ENCODE data around the gene FBXL22. TPM values are rescaled to one million over a fixed set of nuclear protein-coding genes. Genes with fewer than 3 reads are reported as not detected.
A peak's percentile ranks its signal among the peaks of the same experiment; 100 is the strongest.
"Not testable (repeated sequence)": the region's sequence is repeated elsewhere in the genome, so short reads cannot be mapped to it uniquely, and the experiment has no call there.

Gene FBXL22
- total and polyA plus RNA-seq, 4 donors, result 0.83 to 3.0 (median 1.8) TPM

- Histone ChIP-seq H3K4me3 (ENCODE audit: low read depth, low read length) (no peak overlapping the region), H3K9me3 (ENCODE audit: control insufficient read depth, insufficient read depth, low read length) (no peaks in the 10 kb centered on the region), H3K27ac (ENCODE audit: low read depth, low read length) (no peak overlapping the region), H3K36me3 (ENCODE audit: control insufficient read depth, insufficient read depth, low read length) (peaks cover 41% of the 10 kb centered on the region), H3K4me1 (ENCODE audit: control insufficient read depth, insufficient read depth, low read length) (peaks cover 27% of the 10 kb centered on the region), H3K27me3 (ENCODE audit: control insufficient read depth, insufficient read depth, low read length) (no peaks in the 10 kb centered on the region)
- DNase-seq (ENCODE audit: low read depth in 4 of 6, low spot score in 6 of 6), result no peak
- no CpG with 5 or more reads among the region's 6 CpGs for WGBS (ENCODE audit: insufficient coverage)
Observed at GRCh38 chr15:63609448-63609847, 12.3 kb downstream of the FBXL22 start.

GRCh38 chr15:63610209-63610841 lies 13.1 kb downstream of the FBXL22 start:
- peak in 4 of 6 donors; percentile 64 to 94 (median 81) for DNase-seq (ENCODE audit: low read depth in 4 of 6, low spot score in 6 of 6)
- 0% methylated on average over 1 of the region's 6 CpGs for WGBS (ENCODE audit: insufficient coverage)
- Histone ChIP-seq H3K36me3 (ENCODE audit: control insufficient read depth, insufficient read depth, low read length) (peaks cover 47% of the 10 kb centered on the region), H3K4me3 (ENCODE audit: low read depth, low read length) (peak overlapping the region; percentile 3), H3K9me3 (ENCODE audit: control insufficient read depth, insufficient read depth, low read length) (no peaks in the 10 kb centered on the region), H3K27ac (ENCODE audit: low read depth, low read length) (peak overlapping the region; percentile 90), H3K27me3 (ENCODE audit: control insufficient read depth, insufficient read depth, low read length) (no peaks in the 10 kb centered on the region), H3K4me1 (ENCODE audit: control insufficient read depth, insufficient read depth, low read length) (peaks cover 27% of the 10 kb centered on the region)

GRCh38 chr15:63611177-63611576 lies 14.0 kb downstream of the FBXL22 start:
- DNase-seq (ENCODE audit: low read depth in 4 of 6, low spot score in 6 of 6), result peak in 1 of 6 donors; percentile 37
- WGBS (ENCODE audit: insufficient coverage), result 34% methylated on average over 3 of the region's 3 CpGs
- Histone ChIP-seq H3K27me3 (ENCODE audit: control insufficient read depth, insufficient read depth, low read length) (no peaks in the 10 kb centered on the region), H3K4me3 (ENCODE audit: low read depth, low read length) (no peak overlapping the region), H3K36me3 (ENCODE audit: control insufficient read depth, insufficient read depth, low read length) (peaks cover 41% of the 10 kb centered on the region), H3K4me1 (ENCODE audit: control insufficient read depth, insufficient read depth, low read length) (peaks cover 23% of the 10 kb centered on the region), H3K27ac (ENCODE audit: low read depth, low read length) (peak overlapping the region; percentile 90), H3K9me3 (ENCODE audit: control insufficient read depth, insufficient read depth, low read length) (no peaks in the 10 kb centered on the region)

GRCh38 chr15:63612300-63612699 lies 15.1 kb downstream of the FBXL22 start:
- no peak overlapping the region for H3K4me3 ChIP-seq (ENCODE audit: low read depth, low read length)
- 77% methylated on average over 11 of the region's 15 CpGs for WGBS (ENCODE audit: insufficient coverage)
- H3K27ac ChIP-seq (ENCODE audit: low read depth, low read length), result no peak overlapping the region
- DNase-seq (ENCODE audit: low read depth in 4 of 6, low spot score in 6 of 6), result no peak
- H3K9me3 ChIP-seq (ENCODE audit: control insufficient read depth, insufficient read depth, low read length), result no peaks in the 10 kb centered on the region
- peaks cover 23% of the 10 kb centered on the region for H3K4me1 ChIP-seq (ENCODE audit: control insufficient read depth, insufficient read depth, low read length)
- H3K36me3 ChIP-seq (ENCODE audit: control insufficient read depth, insufficient read depth, low read length), result peaks cover 36% of the 10 kb centered on the region
- no peaks in the 10 kb centered on the region for H3K27me3 ChIP-seq (ENCODE audit: control insufficient read depth, insufficient read depth, low read length)

- WGBS (ENCODE audit: insufficient coverage), result no CpG with 5 or more reads among the region's 3 CpGs
- Histone ChIP-seq H3K4me3 (ENCODE audit: low read depth, low read length) (no peak overlapping the region), H3K9me3 (ENCODE audit: control insufficient read depth, insufficient read depth, low read length) (no peaks in the 10 kb centered on the region), H3K27me3 (ENCODE audit: control insufficient read depth, insufficient read depth, low read length) (no peaks in the 10 kb centered on the region), H3K4me1 (ENCODE audit: control insufficient read depth, insufficient read depth, low read length) (peaks cover 10% of the 10 kb centered on the region), H3K36me3 (ENCODE audit: control insufficient read depth, insufficient read depth, low read length) (peaks cover 19% of the 10 kb centered on the region), H3K27ac (ENCODE audit: low read depth, low read length) (no peak overlapping the region)
- DNase-seq (ENCODE audit: low read depth in 4 of 6, low spot score in 6 of 6), result no peak
Observed at GRCh38 chr15:63615935-63616334, 18.7 kb downstream of the FBXL22 start.

GRCh38 chr15:63617147-63617546 lies 20.0 kb downstream of the FBXL22 start:
- no CpG with 5 or more reads among the region's 4 CpGs for WGBS (ENCODE audit: insufficient coverage)
- H3K27ac ChIP-seq (ENCODE audit: low read depth, low read length); DNase-seq (ENCODE audit: low read depth in 4 of 6, low spot score in 6 of 6); H3K4me1 ChIP-seq (ENCODE audit: control insufficient read depth, insufficient read depth, low read length); H3K9me3 ChIP-seq (ENCODE audit: control insufficient read depth, insufficient read depth, low read length); H3K27me3 ChIP-seq (ENCODE audit: control insufficient read depth, insufficient read depth, low read length); H3K4me3 ChIP-seq (ENCODE audit: low read depth, low read length): not testable (repeated sequence)
- H3K36me3 ChIP-seq (ENCODE audit: control insufficient read depth, insufficient read depth, low read length), result peaks cover 16% of the 10 kb centered on the region

GRCh38 chr15:63617627-63618026 lies 20.4 kb downstream of the FBXL22 start:
- not testable (repeated sequence) for H3K4me3 ChIP-seq (ENCODE audit: low read depth, low read length); H3K9me3 ChIP-seq (ENCODE audit: control insufficient read depth, insufficient read depth, low read length); H3K27me3 ChIP-seq (ENCODE audit: control insufficient read depth, insufficient read depth, low read length); H3K27ac ChIP-seq (ENCODE audit: low read depth, low read length); H3K4me1 ChIP-seq (ENCODE audit: control insufficient read depth, insufficient read depth, low read length); DNase-seq (ENCODE audit: low read depth in 4 of 6, low spot score in 6 of 6)
- peaks cover 16% of the 10 kb centered on the region for H3K36me3 ChIP-seq (ENCODE audit: control insufficient read depth, insufficient read depth, low read length)
- no CpG with 5 or more reads among the region's 3 CpGs for WGBS (ENCODE audit: insufficient coverage)

GRCh38 chr15:63620760-63621159 lies 23.6 kb downstream of the FBXL22 start:
- DNase-seq (ENCODE audit: low read depth in 4 of 6, low spot score in 6 of 6); H3K27ac ChIP-seq (ENCODE audit: low read depth, low read length); H3K4me3 ChIP-seq (ENCODE audit: low read depth, low read length); H3K4me1 ChIP-seq (ENCODE audit: control insufficient read depth, insufficient read depth, low read length); H3K27me3 ChIP-seq (ENCODE audit: control insufficient read depth, insufficient read depth, low read length); H3K9me3 ChIP-seq (ENCODE audit: control insufficient read depth, insufficient read depth, low read length): not testable (repeated sequence)
- no CpG with 5 or more reads among the region's 2 CpGs for WGBS (ENCODE audit: insufficient coverage)
- H3K36me3 ChIP-seq (ENCODE audit: control insufficient read depth, insufficient read depth, low read length), result peaks cover 25% of the 10 kb centered on the region

GRCh38 chr15:63623232-63623969 lies 26.2 kb downstream of the FBXL22 start:
- Histone ChIP-seq H3K27me3 (ENCODE audit: control insufficient read depth, insufficient read depth, low read length) (no peaks in the 10 kb centered on the region), H3K9me3 (ENCODE audit: control insufficient read depth, insufficient read depth, low read length) (no peaks in the 10 kb centered on the region), H3K4me3 (ENCODE audit: low read depth, low read length) (no peak overlapping the region), H3K27ac (ENCODE audit: low read depth, low read length) (no peak overlapping the region), H3K4me1 (ENCODE audit: control insufficient read depth, insufficient read depth, low read length) (peaks cover 6% of the 10 kb centered on the region), H3K36me3 (ENCODE audit: control insufficient read depth, insufficient read depth, low read length) (peaks cover 42% of the 10 kb centered on the region)
- DNase-seq (ENCODE audit: low read depth in 4 of 6, low spot score in 6 of 6), result no peak
- WGBS (ENCODE audit: insufficient coverage), result 93% methylated on average over 3 of the region's 8 CpGs

GRCh38 chr15:63626955-63627354 lies 29.8 kb downstream of the FBXL22 start:
- no peak for DNase-seq (ENCODE audit: low read depth in 4 of 6, low spot score in 6 of 6)
- Histone ChIP-seq H3K4me1 (ENCODE audit: control insufficient read depth, insufficient read depth, low read length) (peaks cover 8% of the 10 kb centered on the region), H3K36me3 (ENCODE audit: control insufficient read depth, insufficient read depth, low read length) (peaks cover 59% of the 10 kb centered on the region), H3K27ac (ENCODE audit: low read depth, low read length) (no peak overlapping the region), H3K27me3 (ENCODE audit: control insufficient read depth, insufficient read depth, low read length) (no peaks in the 10 kb centered on the region), H3K4me3 (ENCODE audit: low read depth, low read length) (no peak overlapping the region), H3K9me3 (ENCODE audit: control insufficient read depth, insufficient read depth, low read length) (no peaks in the 10 kb centered on the region)
- WGBS (ENCODE audit: insufficient coverage), result no CpG with 5 or more reads among the region's 1 CpG
